HL-60 (cell line): ENCODE measurements around the gene SDHA.

ENCODE experiments used
- POLR2AphosphoS5 ChIP-seq: IDR thresholded peaks from 2 replicates; pipeline ENCODE4 v1.6.1; 2012; ENCODE audit warnings: low read depth
- TF ChIP-seq, protein P1 (sequence below): IDR thresholded peaks from one replicate; pipeline ENCODE4 v1.5.1; 2011; ENCODE audit warnings: low read length, control low read depth, inconsistent platforms; ENCODE audit not compliant: insufficient read depth

DNA sequence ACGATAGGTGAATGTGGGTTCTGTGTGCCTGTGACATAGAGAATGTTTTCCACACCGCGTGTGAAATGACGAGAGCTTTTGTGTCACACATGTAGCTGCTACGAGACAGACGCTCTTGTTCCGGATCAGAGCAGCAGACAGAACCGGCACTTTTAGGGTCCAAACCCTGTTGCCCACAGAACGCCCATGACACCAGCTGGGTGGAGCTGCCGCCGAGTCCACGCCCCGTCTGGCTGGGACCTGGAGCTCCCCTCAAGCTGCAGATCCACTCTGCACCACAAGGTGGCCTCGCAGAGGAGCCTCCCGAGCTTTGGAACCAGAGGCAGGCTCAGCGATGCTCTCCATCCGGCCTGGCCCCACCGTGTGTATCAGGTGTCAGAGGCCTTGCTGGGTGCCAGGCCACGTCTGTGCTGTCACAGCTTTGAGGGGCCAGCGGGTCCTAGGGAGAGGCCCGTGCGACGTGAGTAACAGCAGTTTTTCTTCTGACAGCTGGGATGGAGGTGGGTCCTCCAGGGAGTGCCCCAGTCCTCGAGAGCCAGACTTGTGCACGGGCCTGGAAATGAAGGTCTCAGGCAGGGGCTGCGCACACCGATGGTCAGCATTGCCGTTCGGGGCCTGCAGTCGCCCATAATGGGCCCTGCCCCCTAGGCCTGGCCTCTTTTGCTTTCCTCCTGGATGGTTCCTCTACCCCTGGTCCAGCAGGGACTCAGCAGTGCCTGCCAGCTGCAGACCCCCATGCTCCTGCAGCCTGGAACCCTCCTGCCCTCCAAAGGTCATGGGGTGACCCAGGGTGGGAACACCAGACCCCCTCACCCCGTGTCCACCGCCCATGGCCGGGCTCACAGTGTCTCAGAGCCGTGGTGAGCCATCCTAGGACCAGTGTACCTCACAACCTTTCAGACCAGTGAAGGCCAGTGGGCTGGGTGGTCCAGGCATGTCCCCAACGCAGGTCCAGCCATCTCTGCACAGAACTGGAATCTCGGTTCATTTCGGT is 29.3 kb upstream of the SDHA start:
- no peak for TF ChIP-seq POLR2AphosphoS5
- TF ChIP-seq, protein P1, sequence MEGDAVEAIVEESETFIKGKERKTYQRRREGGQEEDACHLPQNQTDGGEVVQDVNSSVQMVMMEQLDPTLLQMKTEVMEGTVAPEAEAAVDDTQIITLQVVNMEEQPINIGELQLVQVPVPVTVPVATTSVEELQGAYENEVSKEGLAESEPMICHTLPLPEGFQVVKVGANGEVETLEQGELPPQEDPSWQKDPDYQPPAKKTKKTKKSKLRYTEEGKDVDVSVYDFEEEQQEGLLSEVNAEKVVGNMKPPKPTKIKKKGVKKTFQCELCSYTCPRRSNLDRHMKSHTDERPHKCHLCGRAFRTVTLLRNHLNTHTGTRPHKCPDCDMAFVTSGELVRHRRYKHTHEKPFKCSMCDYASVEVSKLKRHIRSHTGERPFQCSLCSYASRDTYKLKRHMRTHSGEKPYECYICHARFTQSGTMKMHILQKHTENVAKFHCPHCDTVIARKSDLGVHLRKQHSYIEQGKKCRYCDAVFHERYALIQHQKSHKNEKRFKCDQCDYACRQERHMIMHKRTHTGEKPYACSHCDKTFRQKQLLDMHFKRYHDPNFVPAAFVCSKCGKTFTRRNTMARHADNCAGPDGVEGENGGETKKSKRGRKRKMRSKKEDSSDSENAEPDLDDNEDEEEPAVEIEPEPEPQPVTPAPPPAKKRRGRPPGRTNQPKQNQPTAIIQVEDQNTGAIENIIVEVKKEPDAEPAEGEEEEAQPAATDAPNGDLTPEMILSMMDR: peak; percentile 84
